RWPE2 (cell line): Measurements from ENCODE around the gene TUSC7.

Experiments used
- ATAC-seq: fragments of 200-7000 bp; cut with Tn5 transposase; 3 replicates; pipeline ENCODE4 v1.9.1; 2021; ENCODE audit warnings: low read depth
- DNase-seq: peaks from one replicate; pipeline ENCODE4 v3.0.0-alpha.2; 2020; ENCODE audit warnings: low spot score
- H3K27ac ChIP-seq: fragments of 450-650 bp; 2 replicates; pipeline ENCODE4 v1.5.1; 2017; ENCODE audit warnings: mild to moderate bottlenecking; ENCODE audit not compliant: poor library complexity, severe bottlenecking
- H3K27me3 ChIP-seq: fragments of 250-450 bp; sonication (Bioruptor Pico); 2 replicates; pipeline ENCODE4 v1.5.1; 2021; ENCODE audit warnings: mild to moderate bottlenecking, moderate library complexity; ENCODE audit not compliant: insufficient read depth, poor library complexity, severe bottlenecking
- H3K36me3 ChIP-seq: fragments of 250-450 bp; sonication (Bioruptor Pico); 2 replicates; pipeline ENCODE4 v1.5.1; 2020; ENCODE audit warnings: low read depth, mild to moderate bottlenecking, moderate library complexity
- H3K4me1 ChIP-seq: fragments of 250-450 bp; sonication (Bioruptor Pico); 2 replicates; pipeline ENCODE4 v1.5.1; 2021; ENCODE audit warnings: mild to moderate bottlenecking, moderate library complexity; ENCODE audit not compliant: insufficient read depth, poor library complexity, severe bottlenecking
- H3K4me3 ChIP-seq: fragments of 250-450 bp; sonication (Bioruptor Pico); 2 replicates; pipeline ENCODE4 v1.5.1; 2021; ENCODE audit warnings: mild to moderate bottlenecking, moderate library complexity; ENCODE audit not compliant: severe bottlenecking
- H3K9me3 ChIP-seq: fragments of 250-450 bp; sonication (Bioruptor Pico); 2 replicates; pipeline ENCODE4 v1.5.1; 2021; ENCODE audit warnings: mild to moderate bottlenecking, moderate library complexity; ENCODE audit not compliant: severe bottlenecking
- CTCF ChIP-seq: fragments of 450-650 bp; IDR thresholded peaks from one replicate; pipeline ENCODE4 v1.5.1; 2017; ENCODE audit warnings: mild to moderate bottlenecking, moderate library complexity; ENCODE audit not compliant: poor library complexity, severe bottlenecking

Gene TUSC7

DNA sequence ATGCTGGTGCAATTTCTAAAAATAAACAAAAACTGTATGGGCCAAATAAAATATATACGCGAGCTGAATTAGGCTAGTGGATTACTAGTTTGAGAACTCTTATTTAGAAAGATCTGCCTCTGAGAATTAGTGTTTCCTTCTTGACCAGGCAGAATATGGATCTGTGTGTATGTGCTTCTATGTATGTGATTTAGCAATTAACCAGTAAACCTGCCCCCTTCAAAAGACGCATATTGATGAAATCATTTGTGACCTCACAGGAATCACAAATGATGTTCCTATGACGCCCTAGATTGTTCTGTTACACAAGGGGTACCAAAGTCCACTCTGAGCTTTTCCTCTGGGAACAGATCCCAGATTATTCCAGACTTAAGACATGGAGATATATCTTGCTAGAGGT lies at the start of gene TUSC7:
Gene TUSC7 (plus strand): TSS at position 301 of the 400 bp plus-strand sequence.
- Histone ChIP-seq H3K27me3 (no peaks in the 10 kb centered on the region), H3K9me3 (no peaks in the 10 kb centered on the region), H3K4me1 (no peaks in the 10 kb centered on the region), H3K36me3 (no peaks in the 10 kb centered on the region), H3K27ac (no peak within 1 kb of the TSS), H3K4me3 (no peak within 1 kb of the TSS)
- no peak for TF ChIP-seq CTCF
- DNase-seq (no peak), ATAC-seq (no peak)

- no peaks in the 10 kb centered on the region for H3K9me3 ChIP-seq
- H3K27ac ChIP-seq = no peak overlapping the region
- no peaks in the 10 kb centered on the region for H3K4me1 ChIP-seq
- ATAC-seq (peak; percentile 33; the same call in 1 of the 3 replicates), DNase-seq (no peak)
- no peaks in the 10 kb centered on the region for H3K27me3 ChIP-seq
- H3K4me3 ChIP-seq = no peak overlapping the region
- H3K36me3 ChIP-seq = no peaks in the 10 kb centered on the region
- no peak for TF ChIP-seq CTCF
Observed at GRCh38 chr3:116661196-116661595, 48.4 kb upstream of the TUSC7 start.

DNA sequence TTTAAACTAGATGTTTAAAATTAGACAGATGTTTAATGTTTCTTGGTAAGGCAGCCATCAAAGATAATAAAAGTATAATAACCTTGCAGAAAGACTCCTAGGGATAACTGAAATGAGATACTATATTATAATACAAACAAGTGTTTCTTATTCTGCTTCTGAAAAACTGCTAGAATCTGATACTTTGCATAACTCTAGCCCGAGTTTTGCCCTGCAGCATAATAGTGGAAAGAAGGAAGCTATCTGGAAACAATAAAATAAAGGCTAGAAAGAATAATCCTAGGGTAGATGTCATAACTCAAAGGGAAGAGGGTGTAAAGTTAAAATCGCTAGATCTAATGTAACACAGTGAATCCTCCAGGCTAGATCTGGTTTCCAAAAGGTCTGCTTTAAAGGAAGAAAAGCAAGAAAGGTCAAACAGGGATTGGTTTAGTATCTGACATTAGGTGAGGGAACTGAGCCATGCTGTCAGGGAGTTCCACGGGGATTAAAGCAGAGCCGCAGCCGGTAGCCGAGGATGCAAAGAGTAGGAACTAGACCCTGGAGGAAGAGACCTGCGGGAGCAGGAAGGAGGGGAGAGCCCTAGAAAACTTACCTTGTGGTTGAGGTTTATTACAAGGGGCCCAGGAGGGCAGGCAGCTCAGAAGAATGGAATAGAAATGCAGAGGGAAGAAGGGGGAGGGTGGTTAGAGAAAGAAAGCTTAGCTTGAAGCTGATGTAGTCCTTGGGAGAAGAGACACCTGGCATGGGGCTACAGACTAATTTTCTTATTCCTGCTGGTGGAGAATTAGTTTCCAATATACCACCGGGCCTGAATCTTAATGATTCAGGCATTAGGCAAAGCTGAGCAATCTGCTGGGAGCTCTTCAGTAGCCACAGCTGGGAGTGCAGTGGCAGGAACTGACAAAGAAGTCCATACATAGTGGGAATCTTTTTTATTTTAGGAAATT lies 46.1 kb upstream of the TUSC7 start:
- H3K27me3 ChIP-seq = no peaks in the 10 kb centered on the region
- TF ChIP-seq CTCF = no peak
- H3K4me3 ChIP-seq = no peak overlapping the region
- H3K36me3 ChIP-seq = no peaks in the 10 kb centered on the region
- ATAC-seq (no peak), DNase-seq (no peak)
- H3K4me1 ChIP-seq = no peaks in the 10 kb centered on the region
- H3K27ac ChIP-seq = no peak overlapping the region
- no peaks in the 10 kb centered on the region for H3K9me3 ChIP-seq

GRCh38 chr3:116667324-116667723 lies 42.3 kb upstream of the TUSC7 start:
- ATAC-seq (no peak), DNase-seq (no peak)
- H3K4me1 ChIP-seq = no peaks in the 10 kb centered on the region
- no peaks in the 10 kb centered on the region for H3K9me3 ChIP-seq
- H3K4me3 ChIP-seq = no peak overlapping the region
- H3K27ac ChIP-seq = no peak overlapping the region
- no peaks in the 10 kb centered on the region for H3K27me3 ChIP-seq
- H3K36me3 ChIP-seq = no peaks in the 10 kb centered on the region
- TF ChIP-seq CTCF = no peak

DNA sequence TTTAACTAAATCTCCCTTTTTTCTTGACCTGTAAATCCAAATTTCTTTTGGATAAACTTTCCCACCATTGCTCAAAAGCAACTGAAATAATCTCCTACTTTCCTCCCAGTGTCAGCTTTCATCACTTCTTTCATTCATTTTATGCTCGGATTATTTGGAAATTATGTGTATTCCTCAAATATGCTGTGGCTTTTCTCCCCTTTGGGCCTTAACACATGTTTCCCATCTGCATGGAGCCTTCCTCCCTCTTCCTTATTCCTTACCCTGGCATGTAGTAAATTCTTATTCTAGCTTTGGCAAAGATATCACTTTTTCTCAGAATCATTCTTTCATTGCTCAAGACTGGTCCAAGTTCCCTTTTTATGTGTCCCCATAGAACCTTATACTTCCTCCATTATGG lies 41.8 kb upstream of the TUSC7 start:
- ATAC-seq (no peak), DNase-seq (no peak)
- Histone ChIP-seq H3K27ac (no peak overlapping the region), H3K4me1 (no peaks in the 10 kb centered on the region), H3K36me3 (no peaks in the 10 kb centered on the region), H3K9me3 (no peaks in the 10 kb centered on the region), H3K4me3 (no peak overlapping the region), H3K27me3 (no peaks in the 10 kb centered on the region)
- no peak for TF ChIP-seq CTCF
